ENCODE results near the gene DDX54. TPM values are rescaled to one million over a fixed set of nuclear protein-coding genes. Genes with fewer than 3 reads are reported as not detected.

DDX54 gene
- total RNA-seq, 1 experiment from 2014 or later, result 83.0 TPM

- Histone ChIP-seq H3K23me2 (ENCODE audit: insufficient read length, low read depth, low read length, poor library complexity, severe bottlenecking) (no peaks in the 10 kb centered on the region), H2BK20ac (ENCODE audit: low read depth, low read length, poor library complexity, severe bottlenecking) (no peak overlapping the region), H4K91ac (ENCODE audit: insufficient read length, low read depth, low read length) (no peak overlapping the region), H2BK5ac (ENCODE audit: insufficient read length, low read length) (no peak overlapping the region), H2BK120ac (ENCODE audit: low read depth, low read length, poor library complexity, severe bottlenecking) (no peak overlapping the region), H3K4ac (ENCODE audit: low read depth, low read length) (no peak overlapping the region), H2BK15ac (ENCODE audit: low read depth, low read length) (no peak overlapping the region), H3K23ac (ENCODE audit: insufficient read length, low read depth, low read length) (no peak overlapping the region), H3K79me1 (ENCODE audit: insufficient read depth, low read depth, low read length, poor library complexity, severe bottlenecking) (peaks cover 5% of the 10 kb centered on the region), H3K56ac (ENCODE audit: insufficient read length, low read depth, low read length) (no peak overlapping the region), H2AK5ac (ENCODE audit: insufficient read length, low read length) (no peak overlapping the region), H3T11ph (ENCODE audit: low read length) (no peak overlapping the region), H3K79me2 (ENCODE audit: insufficient read depth, low read length) (peaks cover 8% of the 10 kb centered on the region; the same call in 1 of the 2 replicates), H3K4me1 (ENCODE audit: insufficient read depth, low read length) (no peaks in the 10 kb centered on the region), H3K27me3 (ENCODE audit: insufficient read depth, low read length) (no peaks in the 10 kb centered on the region), H2BK12ac (ENCODE audit: insufficient read length, low read depth, low read length) (no peak overlapping the region), H3K9me3 (ENCODE audit: control insufficient read depth, low read depth, low read length) (no peaks in the 10 kb centered on the region), H3K4me2 (ENCODE audit: insufficient read depth, insufficient read length, low read length) (no peak overlapping the region), H3K9ac (ENCODE audit: extremely low read depth, insufficient read length, low read length) (no peak overlapping the region), H4K8ac (replicated peaks; ENCODE audit: insufficient read length, low read depth, low read length) (no peak overlapping the region), H4K20me1 (ENCODE audit: control insufficient read depth, insufficient read depth, insufficient read length) (no peaks in the 10 kb centered on the region), H4K5ac (ENCODE audit: insufficient read length, low read depth, low read length) (no peak overlapping the region), H3K18ac (ENCODE audit: insufficient read length, low read depth, low read length) (no peak overlapping the region), H3K14ac (ENCODE audit: insufficient read depth, low read length) (no peak overlapping the region), H2AFZ (ENCODE audit: low read length) (no peak overlapping the region), H3K27ac (ENCODE audit: insufficient read length, low read depth, low read length) (no peak overlapping the region)
- WGBS (ENCODE audit: extremely low coverage, insufficient read length, low lambda C conversion rate), result no CpG with 5 or more reads among the region's 14 CpGs
- H3K4me3 Mint-ChIP-seq, result no peak overlapping the region
- no peaks in the 10 kb centered on the region for H3K4me1 Mint-ChIP-seq
- peaks cover 50 to 75% (median 71%) of the 10 kb centered on the region in 3 experiments; a peak in 6 of 7 replicates for H3K36me3 Mint-ChIP-seq (ENCODE audit: insufficient read depth in 1 of 3, low read depth in 3 of 3)
- H3K27me3 Mint-ChIP-seq (ENCODE audit: low read depth), result no peaks in the 10 kb centered on the region
- no peak for DNase-seq
- no peaks in the 10 kb centered on the region for H3K9me3 Mint-ChIP-seq
- H3K27ac Mint-ChIP-seq, result no peak overlapping the region
- TF ChIP-seq CTCF (conservative IDR thresholded peaks at IDR 0.05), result no peak
Measured at GRCh38 chr12:113179023-113179422, 6.3 kb downstream of the DDX54 start.
